BLaER1 (cell line): ENCODE results near the gene C19orf12.

Experiments used
- H3K27ac ChIP-seq: shearing (Covaris generic); formaldehyde crosslinking; 2 replicates; pipeline ENCODE4 v1.8.1; 2022
- H3K27me3 ChIP-seq: shearing (Covaris generic); formaldehyde crosslinking; 2 replicates; pipeline ENCODE4 v1.8.1; 2022
- H3K36me3 ChIP-seq: shearing (Covaris generic); formaldehyde crosslinking; 2 replicates; pipeline ENCODE4 v1.8.1; 2022
- H3K4me1 ChIP-seq: shearing (Covaris generic); formaldehyde crosslinking; 2 replicates; pipeline ENCODE4 v1.8.1; 2022
- H3K4me2 ChIP-seq: shearing (Covaris generic); formaldehyde crosslinking; 2 replicates; pipeline ENCODE4 v1.8.1; 2022
- H3K4me3 ChIP-seq: shearing (Covaris generic); formaldehyde crosslinking; 2 replicates; pipeline ENCODE4 v1.8.1; 2022
- H3K9ac ChIP-seq: shearing (Covaris generic); formaldehyde crosslinking; 2 replicates; pipeline ENCODE4 v1.8.1; 2022
- H3K9me3 ChIP-seq: shearing (Covaris generic); formaldehyde crosslinking; 2 replicates; pipeline ENCODE4 v1.8.1; 2022
- H4K20me1 ChIP-seq: shearing (Covaris generic); formaldehyde crosslinking; 2 replicates; pipeline ENCODE4 v1.8.1; 2022
- Cebpa-rat ChIP-seq: shearing (Covaris generic); IDR thresholded peaks from 2 replicates; pipeline ENCODE4 v1.8.1; 2022

The C19orf12 gene

GRCh38 chr19:29714953-29715700 is at the start of gene C19orf12:
C19orf12 (minus strand) TSS chr19:29715261; CDS start chr19:29708413, 6,848 bp downstream.
- Histone ChIP-seq H3K9me3 (no peaks in the 10 kb centered on the region), H3K4me1 (peaks cover 58% of the 10 kb centered on the region), H3K9ac (peak within 1 kb of the TSS; percentile 98), H3K27me3 (no peaks in the 10 kb centered on the region), H4K20me1 (peaks cover 36% of the 10 kb centered on the region), H3K36me3 (peaks cover 13% of the 10 kb centered on the region), H3K4me2 (peak within 1 kb of the TSS; percentile 96), H3K27ac (peak within 1 kb of the TSS; percentile 97), H3K4me3 (peak within 1 kb of the TSS; percentile 97)
- TF ChIP-seq Cebpa-rat = no peak

GRCh38 chr19:29764361-29764760 is 49.3 kb upstream of the C19orf12 start:
- H3K27ac ChIP-seq = no peak overlapping the region
- peaks cover 15% of the 10 kb centered on the region for H3K4me1 ChIP-seq
- no peaks in the 10 kb centered on the region for H3K36me3 ChIP-seq
- H3K27me3 ChIP-seq = no peaks in the 10 kb centered on the region
- H3K4me3 ChIP-seq = no peak overlapping the region
- H3K9me3 ChIP-seq = no peaks in the 10 kb centered on the region
- no peak overlapping the region for H3K4me2 ChIP-seq
- no peak for TF ChIP-seq Cebpa-rat
- H3K9ac ChIP-seq = no peak overlapping the region
- H4K20me1 ChIP-seq = no peaks in the 10 kb centered on the region

GRCh38 chr19:29763196-29763595 is 48.1 kb upstream of the C19orf12 start:
- Histone ChIP-seq H3K4me3 (no peak overlapping the region), H3K27ac (no peak overlapping the region), H3K9ac (no peak overlapping the region), H3K9me3 (no peaks in the 10 kb centered on the region), H3K27me3 (no peaks in the 10 kb centered on the region), H3K4me1 (peaks cover 15% of the 10 kb centered on the region), H3K36me3 (no peaks in the 10 kb centered on the region), H4K20me1 (no peaks in the 10 kb centered on the region), H3K4me2 (no peak overlapping the region)
- TF ChIP-seq Cebpa-rat = no peak

DNA sequence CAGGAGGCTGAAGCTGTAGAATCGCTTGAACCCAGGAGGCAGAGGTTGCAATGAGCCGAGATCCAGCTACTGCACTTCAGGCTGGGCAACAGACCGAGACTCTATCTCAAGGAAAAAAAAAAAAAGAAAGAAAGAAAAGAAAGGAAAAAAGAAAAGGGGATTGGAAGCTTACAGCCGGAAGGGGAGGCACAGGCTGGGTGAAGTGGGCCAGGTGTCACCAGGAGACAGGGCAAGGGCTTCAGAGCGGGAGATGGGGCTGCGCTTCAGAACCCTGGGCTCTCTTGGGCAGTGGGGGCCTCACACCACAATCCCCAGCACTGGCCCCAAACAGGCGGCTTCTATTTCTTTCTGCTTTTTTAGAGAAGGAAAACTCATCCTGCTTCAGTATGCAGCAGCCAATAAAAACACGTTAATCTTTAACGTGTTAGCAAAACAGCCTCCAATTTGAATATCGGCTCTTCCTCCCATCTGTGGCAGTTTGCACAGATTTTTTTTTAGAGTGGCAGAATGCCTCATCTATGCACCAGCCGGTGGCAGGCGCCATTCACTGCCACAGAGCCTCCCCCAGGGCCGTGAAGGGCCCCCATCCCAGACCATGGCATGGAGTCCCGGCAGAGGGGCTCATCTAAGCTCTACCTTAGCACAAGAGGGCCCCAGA is 46.6 kb upstream of the C19orf12 start:
- peaks cover 15% of the 10 kb centered on the region for H3K4me1 ChIP-seq
- H3K27me3 ChIP-seq = no peaks in the 10 kb centered on the region
- H3K4me3 ChIP-seq = no peak overlapping the region
- H3K9ac ChIP-seq = no peak overlapping the region
- H3K27ac ChIP-seq = no peak overlapping the region
- no peaks in the 10 kb centered on the region for H3K9me3 ChIP-seq
- H3K36me3 ChIP-seq = no peaks in the 10 kb centered on the region
- H4K20me1 ChIP-seq = no peaks in the 10 kb centered on the region
- H3K4me2 ChIP-seq = no peak overlapping the region
- TF ChIP-seq Cebpa-rat = no peak

GRCh38 chr19:29760752-29761502 is 45.9 kb upstream of the C19orf12 start:
- no peaks in the 10 kb centered on the region for H3K36me3 ChIP-seq
- no peaks in the 10 kb centered on the region for H3K27me3 ChIP-seq
- peak overlapping the region; percentile 73 for H3K4me2 ChIP-seq
- no peaks in the 10 kb centered on the region for H4K20me1 ChIP-seq
- no peaks in the 10 kb centered on the region for H3K9me3 ChIP-seq
- no peak overlapping the region for H3K9ac ChIP-seq
- no peak overlapping the region for H3K4me3 ChIP-seq
- TF ChIP-seq Cebpa-rat = no peak
- peaks cover 15% of the 10 kb centered on the region for H3K4me1 ChIP-seq
- H3K27ac ChIP-seq = no peak overlapping the region

- H3K9me3 ChIP-seq = no peaks in the 10 kb centered on the region
- no peak overlapping the region for H3K27ac ChIP-seq
- no peaks in the 10 kb centered on the region for H3K27me3 ChIP-seq
- H3K36me3 ChIP-seq = no peaks in the 10 kb centered on the region
- no peak overlapping the region for H3K4me3 ChIP-seq
- no peak overlapping the region for H3K9ac ChIP-seq
- no peaks in the 10 kb centered on the region for H4K20me1 ChIP-seq
- no peak overlapping the region for H3K4me2 ChIP-seq
- no peak for TF ChIP-seq Cebpa-rat
- H3K4me1 ChIP-seq = peaks cover 15% of the 10 kb centered on the region
Measured at GRCh38 chr19:29759359-29759758, 44.3 kb upstream of the C19orf12 start.

GRCh38 chr19:29758863-29759262 is 43.8 kb upstream of the C19orf12 start:
- TF ChIP-seq Cebpa-rat = no peak
- Histone ChIP-seq H4K20me1 (no peaks in the 10 kb centered on the region), H3K27ac (no peak overlapping the region), H3K9ac (no peak overlapping the region), H3K27me3 (no peaks in the 10 kb centered on the region), H3K9me3 (no peaks in the 10 kb centered on the region), H3K4me1 (peaks cover 15% of the 10 kb centered on the region), H3K4me2 (no peak overlapping the region), H3K4me3 (no peak overlapping the region), H3K36me3 (no peaks in the 10 kb centered on the region)

- Histone ChIP-seq H3K4me2 (no peak overlapping the region), H3K27ac (no peak overlapping the region), H3K9me3 (no peaks in the 10 kb centered on the region), H3K9ac (no peak overlapping the region), H3K27me3 (no peaks in the 10 kb centered on the region), H3K36me3 (no peaks in the 10 kb centered on the region), H4K20me1 (no peaks in the 10 kb centered on the region), H3K4me3 (no peak overlapping the region), H3K4me1 (peaks cover 10% of the 10 kb centered on the region)
- no peak for TF ChIP-seq Cebpa-rat
Measured at GRCh38 chr19:29757551-29757950, 42.5 kb upstream of the C19orf12 start.

DNA sequence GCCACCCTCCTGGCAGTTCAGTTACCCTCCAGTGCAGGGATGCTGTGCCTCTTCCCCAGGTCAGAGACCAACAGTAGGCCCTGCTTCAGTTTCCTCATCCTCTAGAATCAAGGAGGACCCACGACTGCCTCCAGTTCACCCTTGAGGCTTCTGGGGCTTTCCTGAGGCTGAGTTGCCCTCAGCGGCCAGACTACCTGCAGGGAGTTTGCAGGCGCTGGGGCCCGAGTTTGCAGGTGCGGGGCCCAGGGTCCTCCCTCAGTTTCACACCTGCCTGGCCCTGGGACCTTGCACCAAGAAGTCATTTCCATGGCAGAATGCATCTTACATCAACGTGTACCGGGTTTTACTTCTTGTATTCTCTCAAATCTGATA is 38.9 kb upstream of the C19orf12 start:
- TF ChIP-seq Cebpa-rat = no peak

More for the DNA sequence above, 38.9 kb upstream of the C19orf12 start:
- H3K36me3 ChIP-seq = no peaks in the 10 kb centered on the region
- H3K27ac ChIP-seq = no peak overlapping the region
- H3K27me3 ChIP-seq = no peaks in the 10 kb centered on the region
- peaks cover 7% of the 10 kb centered on the region for H3K4me1 ChIP-seq
- no peaks in the 10 kb centered on the region for H3K9me3 ChIP-seq
- H3K9ac ChIP-seq = no peak overlapping the region
- no peak overlapping the region for H3K4me2 ChIP-seq
- H4K20me1 ChIP-seq = no peaks in the 10 kb centered on the region
- H3K4me3 ChIP-seq = no peak overlapping the region
